GM18517 (cell line): ENCODE measurements around the gene FTSJ3.
A peak's percentile ranks its signal among the peaks of the same experiment; 100 is the strongest.
"Not testable (repeated sequence)": the region's sequence is repeated elsewhere in the genome, so short reads cannot be mapped to it uniquely, and the experiment has no call there.

Experiments used
- ATAC-seq: cut with Tn5 transposase; IDR thresholded peaks from one replicate; pipeline ENCODE4 v1.9.1; 2021; ENCODE audit warnings: mild to moderate bottlenecking, moderate library complexity; ENCODE audit not compliant: unreplicated experiment

Gene FTSJ3

DNA sequence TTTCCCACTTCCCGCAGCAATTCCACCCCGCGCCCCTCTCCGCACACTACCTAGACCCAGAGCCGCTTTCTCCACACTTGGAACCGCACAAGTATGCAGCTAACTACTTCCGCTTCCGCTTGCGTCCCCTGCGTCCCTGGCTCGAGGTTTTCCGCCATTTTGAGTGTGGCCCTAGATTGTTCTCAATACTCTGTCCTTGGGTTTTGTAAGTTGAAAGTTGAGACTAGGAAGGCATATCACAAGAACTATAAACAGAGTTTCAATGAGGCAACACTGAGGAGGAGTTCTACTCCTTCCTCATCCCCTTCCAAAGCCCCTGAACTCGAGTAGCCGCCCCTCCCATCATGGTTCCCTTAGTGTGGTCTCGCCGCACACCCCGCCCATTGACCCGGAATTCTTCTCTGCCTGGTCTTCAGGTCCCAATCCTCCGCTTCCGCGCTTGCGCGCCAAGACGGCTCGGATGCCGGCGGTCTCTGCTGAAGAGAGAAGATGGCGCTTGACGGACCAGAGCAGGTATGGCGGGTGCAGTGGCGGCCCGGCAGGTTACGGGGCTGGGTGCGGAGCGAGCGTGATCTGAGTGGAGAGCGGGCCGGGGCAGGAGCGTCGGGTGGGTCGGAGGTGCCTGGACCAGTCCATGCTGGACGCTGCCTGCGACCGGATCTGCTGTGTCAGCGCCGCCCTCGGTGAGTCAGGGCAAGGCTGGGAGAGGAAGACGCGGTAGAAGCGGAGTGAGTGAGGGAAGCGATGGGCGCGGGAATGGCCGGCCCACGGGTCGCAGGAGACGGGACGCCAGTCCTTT, at the start of gene FTSJ3, which contains the start of gene PSMC5:
Gene FTSJ3 (minus strand): TSS at position 662 of the 799 bp plus-strand sequence. CDS start 761 bp downstream, outside the sequence.
Gene PSMC5 (plus strand): TSS at position 430 of the 799 bp plus-strand sequence. CDS start 60 bp downstream, at position 490.
- peak; percentile 82 for ATAC-seq

GRCh38 chr17:63874693-63875092, 47.2 kb upstream of the FTSJ3 start:
- not testable (repeated sequence) for ATAC-seq

DNA sequence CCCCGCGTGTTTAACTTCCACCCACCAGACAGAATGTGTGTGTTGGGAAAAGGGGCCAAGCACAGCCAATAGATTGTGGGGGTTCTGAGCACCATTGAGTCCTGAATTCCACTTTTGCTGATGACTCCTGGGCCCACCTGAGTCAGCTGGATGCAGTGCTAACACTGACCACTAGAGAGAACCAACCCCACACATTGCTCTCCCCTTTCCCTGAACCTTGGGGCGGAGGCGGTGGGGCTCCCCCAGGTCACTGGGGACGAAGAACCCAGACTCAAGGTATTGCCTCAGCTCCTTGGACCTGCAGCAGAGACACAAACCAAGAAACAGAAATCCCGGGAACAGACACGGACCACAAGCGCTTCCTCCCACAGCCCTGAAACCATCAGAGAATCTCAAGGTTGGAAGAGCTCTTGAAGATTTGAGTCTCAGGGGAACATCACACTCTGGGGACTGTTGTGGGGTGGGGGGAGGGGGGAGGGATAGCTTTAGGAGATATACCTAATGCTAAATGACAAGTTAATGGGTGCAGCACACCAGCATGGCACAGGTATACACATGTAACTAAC, 46.7 kb upstream of the FTSJ3 start:
- not testable (repeated sequence) for ATAC-seq

GRCh38 chr17:63873577-63873976, 46.1 kb upstream of the FTSJ3 start, which contains the start of gene CSH2:
Gene CSH2 (minus strand): TSS chr17:63873677. CDS start chr17:63873614, 63 bp downstream.
- not testable (repeated sequence) for ATAC-seq

GRCh38 chr17:63871646-63872365, 44.3 kb upstream of the FTSJ3 start:
- ATAC-seq: not testable (repeated sequence)

DNA sequence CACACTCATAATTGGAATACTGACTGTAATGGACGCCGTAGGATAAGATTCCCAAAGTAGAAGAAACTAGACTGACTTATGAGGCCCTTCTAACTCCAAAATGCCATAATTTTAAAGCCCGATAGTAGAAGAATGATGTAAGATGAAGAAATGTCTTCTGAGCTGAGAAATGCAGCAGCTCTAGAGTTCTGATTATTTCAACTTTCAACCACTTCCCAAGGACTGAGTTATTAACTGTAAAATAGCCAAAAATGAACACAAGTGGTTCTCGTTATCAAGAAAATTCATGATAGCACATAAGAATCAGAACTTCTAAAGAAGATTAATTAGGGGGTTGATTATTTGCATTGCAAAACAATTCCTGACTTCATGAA, 42.8 kb upstream of the FTSJ3 start:
- not testable (repeated sequence) for ATAC-seq

- ATAC-seq: not testable (repeated sequence)
Observed at GRCh38 chr17:63869491-63870291, 42.2 kb upstream of the FTSJ3 start.

DNA sequence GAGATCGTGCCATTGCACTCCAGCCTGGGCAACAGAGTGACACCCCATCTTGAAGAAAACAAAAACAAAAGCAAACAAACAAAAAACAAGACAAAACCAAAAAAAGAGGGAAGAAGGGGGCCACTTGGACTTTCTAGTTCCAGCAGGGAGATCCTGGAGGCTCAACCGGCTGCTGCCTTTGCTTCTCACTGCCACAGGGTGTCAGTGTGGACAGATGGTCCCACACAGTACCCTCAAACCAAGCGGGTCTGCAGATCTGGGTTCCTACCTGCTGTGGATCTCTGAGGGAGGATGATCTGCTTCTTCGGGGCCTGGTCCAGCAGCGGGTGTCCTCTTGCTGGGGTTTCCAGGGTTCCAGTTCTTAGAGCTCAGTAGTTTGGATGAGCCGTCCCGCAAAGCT, 39.2 kb upstream of the FTSJ3 start:
- not testable (repeated sequence) for ATAC-seq

- ATAC-seq: no peak
Observed at GRCh38 chr17:63859257-63859656, 31.8 kb upstream of the FTSJ3 start.

DNA sequence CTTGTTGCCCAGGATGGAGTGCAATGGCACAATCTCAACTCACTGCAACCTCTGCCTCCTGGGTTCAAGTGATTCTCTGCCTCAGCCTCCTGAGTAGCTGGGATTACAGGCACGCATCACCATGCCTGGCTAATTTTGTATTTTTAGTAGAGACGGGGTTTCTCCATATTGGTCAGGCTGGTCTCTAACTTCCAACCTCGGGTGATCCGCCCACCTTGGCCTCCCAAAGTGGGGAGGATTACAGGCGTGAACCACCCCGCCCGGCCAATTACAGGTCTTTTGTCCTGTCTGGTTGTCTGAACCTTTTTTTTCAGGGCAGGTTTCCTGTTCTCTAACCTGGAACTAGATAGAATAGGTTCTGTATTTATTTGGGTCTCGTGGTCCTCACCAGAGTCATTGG, 29.0 kb upstream of the FTSJ3 start:
- not testable (repeated sequence) for ATAC-seq

GRCh38 chr17:63855185-63855584, 27.7 kb upstream of the FTSJ3 start:
- ATAC-seq: no peak

DNA sequence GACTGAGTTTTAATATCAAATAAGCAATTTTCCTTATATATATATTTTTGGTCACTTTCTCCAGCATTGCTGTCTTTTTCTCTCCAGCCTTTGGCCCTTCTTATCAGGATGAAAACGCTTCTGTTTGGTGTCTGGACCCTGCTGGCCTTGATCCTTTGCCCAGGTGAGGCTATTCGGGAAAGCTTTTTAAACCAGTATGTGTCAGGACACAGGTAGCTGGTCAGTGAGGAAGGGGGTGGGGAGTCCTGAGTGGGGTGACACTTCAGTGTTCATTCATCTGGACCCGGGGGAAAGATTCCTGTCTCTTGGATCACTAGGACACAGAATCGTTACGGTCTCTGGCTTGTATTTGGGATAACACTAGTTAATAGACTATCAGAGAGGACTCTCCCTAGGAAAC, 27.2 kb upstream of the FTSJ3 start:
- ATAC-seq: no peak

DNA sequence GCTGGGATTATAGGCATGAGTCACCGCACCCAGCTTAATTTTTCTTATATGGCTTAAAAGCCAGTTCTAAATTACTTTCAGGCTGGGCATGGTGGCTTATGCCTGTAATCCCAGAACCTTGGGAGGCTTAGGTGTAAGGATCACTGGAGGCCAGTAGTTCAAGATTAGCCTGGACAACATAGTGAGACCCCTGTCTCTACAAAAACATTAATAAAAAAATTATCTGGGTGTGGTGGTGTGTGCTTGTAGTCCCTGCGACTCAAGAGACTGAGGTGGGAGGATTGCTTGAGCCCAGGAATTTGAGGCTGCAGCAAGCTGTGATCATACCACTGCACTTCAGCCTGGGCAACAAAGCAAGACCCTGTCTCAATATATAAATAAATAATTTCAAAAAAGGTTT, 25.8 kb upstream of the FTSJ3 start:
- no peak for ATAC-seq

GRCh38 chr17:63850401-63850800, 22.9 kb upstream of the FTSJ3 start:
- no peak for ATAC-seq

DNA sequence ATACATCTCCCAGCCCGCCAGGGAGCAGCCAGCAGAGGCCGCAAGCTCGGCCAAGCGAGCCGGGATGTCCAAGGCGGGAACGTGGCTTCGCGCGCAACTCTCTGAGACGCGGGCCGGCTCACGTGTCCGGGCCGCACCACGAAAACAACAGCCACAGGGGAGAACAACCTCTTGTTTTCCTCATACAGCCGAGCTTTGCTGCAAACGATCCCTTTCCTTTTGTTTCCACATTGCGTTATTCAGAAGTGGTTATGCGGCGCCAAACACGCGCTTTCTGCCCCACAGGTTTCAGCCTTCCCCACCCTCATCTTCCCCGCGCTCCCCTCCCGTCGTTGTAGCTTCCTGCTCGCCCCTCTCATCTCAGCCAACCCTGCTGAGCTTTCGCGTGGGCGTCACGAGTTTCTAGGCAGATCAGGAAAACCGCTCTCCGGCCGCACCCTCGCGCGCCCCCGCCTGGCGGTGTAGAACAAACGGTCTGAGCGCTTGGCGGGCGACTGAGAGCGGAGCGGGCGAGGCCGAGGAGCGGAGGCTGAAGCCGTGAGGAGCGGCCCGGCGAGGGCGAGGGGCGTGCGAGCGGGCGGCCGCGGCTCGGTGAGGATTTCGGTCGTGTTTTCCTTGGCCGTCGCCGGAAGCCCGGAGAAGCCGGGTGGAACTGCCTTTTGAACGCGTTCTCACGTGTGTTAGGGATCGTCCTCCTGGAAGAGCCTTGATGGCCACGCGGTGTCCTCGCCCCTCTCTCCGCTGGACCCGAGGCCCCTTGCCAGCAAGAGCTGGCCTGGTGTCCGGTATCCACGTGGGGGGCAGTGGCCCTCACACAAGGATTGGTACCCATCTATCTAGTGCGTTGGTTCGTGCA, 21.6 kb upstream of the FTSJ3 start:
- ATAC-seq: peak; percentile 68

GRCh38 chr17:63847525-63848249, 20.2 kb upstream of the FTSJ3 start:
- no peak for ATAC-seq

DNA sequence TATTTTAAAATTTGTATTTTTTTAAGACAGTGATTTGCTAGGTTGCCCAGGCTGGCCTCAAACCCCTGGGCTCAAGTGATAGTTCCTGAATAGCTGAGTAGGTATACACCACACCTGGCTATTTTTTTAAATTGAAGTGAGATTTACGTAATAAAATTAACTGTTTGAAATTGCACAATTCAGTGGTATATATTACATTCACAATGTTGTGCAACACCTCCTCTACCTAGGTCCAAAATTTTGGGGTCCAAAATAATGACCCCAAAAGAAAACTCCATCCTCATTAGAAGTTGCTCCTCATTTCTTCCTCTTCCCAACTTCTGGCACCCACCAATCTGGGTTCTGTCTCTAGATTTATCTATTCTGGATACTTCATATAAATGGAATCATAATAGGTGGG, 18.0 kb upstream of the FTSJ3 start:
- ATAC-seq: no peak

DNA sequence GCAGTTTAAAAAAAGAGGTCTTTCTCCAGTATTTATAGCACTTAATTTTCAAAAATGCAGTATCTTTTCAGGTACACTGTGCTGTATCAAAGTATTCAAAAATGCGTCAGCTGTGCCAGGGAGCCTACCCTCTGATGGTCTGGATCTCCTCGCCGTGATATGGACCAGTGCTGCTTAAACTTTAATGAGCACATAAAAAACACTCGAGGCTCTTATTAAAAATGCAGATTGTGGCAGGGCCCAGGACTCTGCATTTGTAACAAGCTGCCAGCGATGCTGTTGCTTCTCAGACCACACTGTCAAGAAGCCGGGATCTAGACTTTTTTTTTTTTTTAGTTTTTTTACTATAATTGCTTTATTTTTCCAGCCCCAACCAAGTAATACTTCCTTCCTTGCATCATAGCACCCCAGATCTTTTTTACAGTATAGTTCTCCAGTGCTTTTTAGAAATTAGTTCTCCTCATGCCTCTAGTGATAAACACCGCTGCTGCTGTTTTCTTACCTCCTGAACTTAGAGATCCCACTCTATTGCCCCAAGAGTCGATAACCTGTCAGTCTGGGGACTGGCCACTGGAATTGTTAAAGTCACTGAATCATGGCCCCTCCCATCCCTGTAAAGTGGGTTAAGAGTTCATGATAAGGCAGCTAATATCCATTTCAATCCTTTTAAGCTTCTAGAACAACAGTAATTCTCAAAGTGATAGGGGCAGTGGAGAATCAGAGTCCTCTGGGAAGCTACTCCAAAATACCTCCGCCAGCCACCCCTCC, 16.6 kb upstream of the FTSJ3 start:
- no peak for ATAC-seq
